ENCODE measurements around the gene TRIM52. TPM values are rescaled to one million over a fixed set of nuclear protein-coding genes. Genes with fewer than 3 reads are reported as not detected.

Gene TRIM52
- total and polyA plus RNA-seq, 9 of the 15 experiments (the other 6 are each of a cell fraction or from before 2014, with no cell fraction given), result 3.3 to 21.9 (median 13.5) TPM

DNA sequence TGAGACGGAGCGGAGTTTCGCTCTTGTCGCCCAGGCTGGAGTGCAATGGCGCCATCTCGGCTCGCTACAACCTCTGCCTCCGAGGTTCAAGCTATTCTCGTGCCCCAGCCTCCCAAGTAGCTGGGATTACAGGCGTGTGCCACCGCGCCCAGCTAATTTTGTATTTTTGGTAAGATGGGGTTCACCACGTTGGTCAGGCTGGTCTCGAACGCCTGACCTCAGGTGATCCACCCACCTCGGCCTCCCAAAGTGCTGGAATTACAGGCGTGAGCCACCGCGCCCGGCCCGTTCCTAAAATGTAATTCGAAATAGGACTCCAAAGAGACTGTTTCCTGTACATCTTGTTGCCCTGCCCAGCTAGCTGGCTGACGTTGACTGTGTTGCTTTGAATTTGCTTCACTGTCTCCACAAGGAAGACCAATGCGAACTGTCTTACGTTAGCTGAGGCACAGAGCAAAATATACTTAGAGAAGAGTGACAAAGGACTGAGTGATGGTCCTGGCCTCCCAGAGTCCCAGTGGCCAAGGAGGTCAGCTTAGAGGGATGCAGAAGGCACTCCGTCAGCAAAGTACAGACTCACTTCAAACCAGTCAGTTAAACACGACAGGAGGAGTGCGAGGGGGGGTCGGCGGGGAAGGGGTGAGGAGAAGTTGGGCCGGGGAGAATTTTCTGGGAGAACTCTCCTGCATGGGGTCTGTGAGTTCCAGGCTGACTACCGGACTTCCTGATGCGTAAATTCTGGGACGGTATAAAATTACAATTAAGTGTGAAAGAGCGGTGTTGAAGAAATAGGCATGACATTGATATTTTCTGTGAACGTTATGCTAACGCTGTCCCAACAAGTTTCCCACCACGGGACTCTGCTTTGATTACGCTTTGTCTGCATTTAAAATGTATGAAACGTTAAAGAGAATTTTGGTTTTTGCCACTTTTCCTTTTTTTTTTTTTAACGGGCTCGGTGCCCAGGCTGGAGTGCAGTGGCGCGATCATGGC, 44.6 kb downstream of the TRIM52 start (continued):
- TF ChIP-seq, protein P1, sequence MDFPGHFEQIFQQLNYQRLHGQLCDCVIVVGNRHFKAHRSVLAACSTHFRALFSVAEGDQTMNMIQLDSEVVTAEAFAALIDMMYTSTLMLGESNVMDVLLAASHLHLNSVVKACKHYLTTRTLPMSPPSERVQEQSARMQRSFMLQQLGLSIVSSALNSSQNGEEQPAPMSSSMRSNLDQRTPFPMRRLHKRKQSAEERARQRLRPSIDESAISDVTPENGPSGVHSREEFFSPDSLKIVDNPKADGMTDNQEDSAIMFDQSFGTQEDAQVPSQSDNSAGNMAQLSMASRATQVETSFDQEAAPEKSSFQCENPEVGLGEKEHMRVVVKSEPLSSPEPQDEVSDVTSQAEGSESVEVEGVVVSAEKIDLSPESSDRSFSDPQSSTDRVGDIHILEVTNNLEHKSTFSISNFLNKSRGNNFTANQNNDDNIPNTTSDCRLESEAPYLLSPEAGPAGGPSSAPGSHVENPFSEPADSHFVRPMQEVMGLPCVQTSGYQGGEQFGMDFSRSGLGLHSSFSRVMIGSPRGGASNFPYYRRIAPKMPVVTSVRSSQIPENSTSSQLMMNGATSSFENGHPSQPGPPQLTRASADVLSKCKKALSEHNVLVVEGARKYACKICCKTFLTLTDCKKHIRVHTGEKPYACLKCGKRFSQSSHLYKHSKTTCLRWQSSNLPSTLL (IDR thresholded peaks at IDR 0.05), result no peak
- no peak for TF ChIP-seq CREBBP (IDR thresholded peaks at IDR 0.05; ENCODE audit: low read depth, low read length)
- TF ChIP-seq ZNF668 (CRISPR knock-in tag; IDR thresholded peaks at IDR 0.05), result no peak
- no peak for TF ChIP-seq CSDE1 (IDR thresholded peaks at IDR 0.05)
- TF ChIP-seq, protein P2, sequence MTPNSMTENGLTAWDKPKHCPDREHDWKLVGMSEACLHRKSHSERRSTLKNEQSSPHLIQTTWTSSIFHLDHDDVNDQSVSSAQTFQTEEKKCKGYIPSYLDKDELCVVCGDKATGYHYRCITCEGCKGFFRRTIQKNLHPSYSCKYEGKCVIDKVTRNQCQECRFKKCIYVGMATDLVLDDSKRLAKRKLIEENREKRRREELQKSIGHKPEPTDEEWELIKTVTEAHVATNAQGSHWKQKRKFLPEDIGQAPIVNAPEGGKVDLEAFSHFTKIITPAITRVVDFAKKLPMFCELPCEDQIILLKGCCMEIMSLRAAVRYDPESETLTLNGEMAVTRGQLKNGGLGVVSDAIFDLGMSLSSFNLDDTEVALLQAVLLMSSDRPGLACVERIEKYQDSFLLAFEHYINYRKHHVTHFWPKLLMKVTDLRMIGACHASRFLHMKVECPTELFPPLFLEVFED (CRISPR knock-in tag; conservative IDR thresholded peaks at IDR 0.05), result no peak
- TF ChIP-seq KLF10 (CRISPR knock-in tag; IDR thresholded peaks at IDR 0.05), result no peak
- no peak for TF ChIP-seq ZNF77 (CRISPR knock-in tag; IDR thresholded peaks at IDR 0.05)
- no peak for TF ChIP-seq ZNF311 (CRISPR knock-in tag; IDR thresholded peaks at IDR 0.05)
- TF ChIP-seq, protein P3, sequence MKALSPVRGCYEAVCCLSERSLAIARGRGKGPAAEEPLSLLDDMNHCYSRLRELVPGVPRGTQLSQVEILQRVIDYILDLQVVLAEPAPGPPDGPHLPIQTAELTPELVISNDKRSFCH (CRISPR knock-in tag; IDR thresholded peaks at IDR 0.05), result no peak
- TF ChIP-seq, protein P3 (tag; IDR thresholded peaks at IDR 0.05), result no peak
- no peak for TF ChIP-seq TBL1XR1 (IDR thresholded peaks at IDR 0.05; ENCODE audit: low read length in 2 of 2)
- no peak for TF ChIP-seq RBM34 (IDR thresholded peaks at IDR 0.05; ENCODE audit: borderline replicate concordance, insufficient read depth, low read length)
- no peak for TF ChIP-seq SMAD2 (IDR thresholded peaks at IDR 0.05; ENCODE audit: low read depth, low read length)
- no peak for TF ChIP-seq ZNF23 (CRISPR knock-in tag; IDR thresholded peaks at IDR 0.05)
- TF ChIP-seq LCOR (CRISPR knock-in tag; IDR thresholded peaks at IDR 0.05), result peak; percentile 63; the same call in 1 of the 2 replicates
- TF ChIP-seq FUS (optimal IDR thresholded peaks at IDR 0.05; ENCODE audit: low read depth, low read length), result no peak
- no peak for TF ChIP-seq MLX (CRISPR knock-in tag; conservative IDR thresholded peaks at IDR 0.05)
- no peak for TF ChIP-seq NELFE (IDR thresholded peaks at IDR 0.05; ENCODE audit: insufficient read depth, insufficient read length)
- no peak for TF ChIP-seq ZMIZ1 (IDR thresholded peaks at IDR 0.05; ENCODE audit: low read depth in 2 of 2, low read length in 2 of 2)
